HG03354 (cell line): ENCODE results near the gene TNC.
"Not testable (repeated sequence)": the region's sequence is repeated elsewhere in the genome, so short reads cannot be mapped to it uniquely, and the experiment has no call there.

Experiments
- ATAC-seq: cut with Tn5 transposase; IDR thresholded peaks from one replicate; pipeline ENCODE4 v1.9.1; 2021; ENCODE audit warnings: mild to moderate bottlenecking; ENCODE audit not compliant: unreplicated experiment, poor library complexity, severe bottlenecking

TNC gene

GRCh38 chr9:115135821-115136778 is 18.1 kb upstream of the TNC start:
- ATAC-seq, result no peak

DNA sequence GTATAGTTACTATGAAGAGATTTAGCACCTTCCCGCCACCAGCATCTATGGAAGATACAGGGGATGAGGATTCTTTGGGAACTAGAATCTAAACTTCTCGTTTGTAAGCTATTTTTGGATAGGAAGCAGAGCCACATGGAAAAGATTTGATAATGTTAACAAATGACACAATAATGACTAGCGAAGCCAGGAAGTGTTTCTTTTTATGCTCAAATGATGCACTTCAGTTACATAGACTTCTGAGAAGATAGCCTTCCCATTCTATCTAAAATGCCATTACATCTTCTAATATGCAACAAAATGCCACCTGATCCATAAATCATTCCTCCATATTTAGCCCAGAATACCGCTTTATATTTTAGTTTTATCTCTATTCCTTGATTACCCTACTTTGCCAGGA is 17.0 kb upstream of the TNC start:
- ATAC-seq, result no peak

GRCh38 chr9:115133649-115134048 is 15.7 kb upstream of the TNC start:
- no peak for ATAC-seq

DNA sequence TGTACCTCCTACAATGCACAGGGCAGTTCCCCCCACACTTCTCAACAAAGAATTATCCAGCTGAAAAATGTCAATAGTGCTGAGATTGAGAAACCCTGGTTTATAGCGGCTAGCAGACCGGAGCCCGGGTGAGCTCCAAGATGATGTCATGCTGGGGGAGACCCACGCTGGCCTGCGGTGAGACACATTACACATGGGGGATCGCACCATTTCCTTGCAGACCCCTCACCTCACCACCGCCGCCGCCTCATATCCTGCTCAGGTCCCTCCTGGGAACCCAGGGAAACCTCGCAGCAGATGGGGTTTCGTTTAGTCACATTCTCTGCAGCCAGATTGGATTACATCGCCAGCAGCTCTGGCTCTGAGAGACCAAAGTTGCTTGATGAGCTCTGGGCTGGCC is 14.7 kb upstream of the TNC start:
- no peak for ATAC-seq

DNA sequence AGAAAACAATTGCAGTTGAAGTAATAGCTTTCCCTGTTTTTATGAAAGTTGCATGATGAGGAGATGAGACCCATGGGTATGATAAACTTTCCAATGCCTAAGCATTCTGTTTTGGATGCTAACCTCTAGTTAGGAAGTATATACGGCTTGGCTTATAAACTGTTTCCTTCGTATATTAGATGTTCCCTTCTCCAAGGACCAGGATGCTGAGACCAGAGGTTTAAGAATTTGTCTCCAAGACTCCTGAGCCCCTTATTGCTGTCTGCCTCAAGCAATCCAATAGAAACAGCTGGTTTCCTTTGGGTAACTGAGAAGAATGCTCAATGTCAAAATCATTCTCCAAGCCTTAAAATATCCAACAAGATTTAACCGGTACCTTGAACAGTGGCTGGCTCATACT is 12.2 kb upstream of the TNC start:
- ATAC-seq, result no peak

DNA sequence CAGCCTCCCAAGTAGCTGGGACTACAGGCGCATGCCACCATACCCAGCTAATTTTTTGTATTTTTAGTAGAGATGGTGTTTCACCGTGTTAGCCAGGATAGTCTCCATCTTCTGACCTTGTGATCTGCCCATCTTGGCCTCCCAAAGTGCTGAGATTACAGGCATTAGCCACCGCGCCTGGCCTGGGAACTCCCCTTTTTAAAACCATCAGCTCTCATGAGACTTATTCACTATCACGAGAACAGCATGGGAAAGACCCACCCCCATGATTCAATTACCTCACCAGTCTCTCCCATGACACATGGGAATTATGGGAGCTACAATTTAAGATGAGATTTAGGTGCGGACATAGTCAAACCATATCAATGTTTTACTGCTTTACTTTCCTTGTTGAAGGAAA is 10.8 kb upstream of the TNC start:
- not testable (repeated sequence) for ATAC-seq

GRCh38 chr9:115127191-115127817 is 9.3 kb upstream of the TNC start:
- no peak for ATAC-seq

GRCh38 chr9:115126404-115126803 is 8.4 kb upstream of the TNC start:
- ATAC-seq, result no peak

GRCh38 chr9:115122937-115123336 is 5.0 kb upstream of the TNC start:
- no peak for ATAC-seq

GRCh38 chr9:115121181-115121580 is 3.2 kb upstream of the TNC start:
- ATAC-seq, result no peak

GRCh38 chr9:115118879-115119218 is 892 bp upstream of the TNC start:
- no peak for ATAC-seq

DNA sequence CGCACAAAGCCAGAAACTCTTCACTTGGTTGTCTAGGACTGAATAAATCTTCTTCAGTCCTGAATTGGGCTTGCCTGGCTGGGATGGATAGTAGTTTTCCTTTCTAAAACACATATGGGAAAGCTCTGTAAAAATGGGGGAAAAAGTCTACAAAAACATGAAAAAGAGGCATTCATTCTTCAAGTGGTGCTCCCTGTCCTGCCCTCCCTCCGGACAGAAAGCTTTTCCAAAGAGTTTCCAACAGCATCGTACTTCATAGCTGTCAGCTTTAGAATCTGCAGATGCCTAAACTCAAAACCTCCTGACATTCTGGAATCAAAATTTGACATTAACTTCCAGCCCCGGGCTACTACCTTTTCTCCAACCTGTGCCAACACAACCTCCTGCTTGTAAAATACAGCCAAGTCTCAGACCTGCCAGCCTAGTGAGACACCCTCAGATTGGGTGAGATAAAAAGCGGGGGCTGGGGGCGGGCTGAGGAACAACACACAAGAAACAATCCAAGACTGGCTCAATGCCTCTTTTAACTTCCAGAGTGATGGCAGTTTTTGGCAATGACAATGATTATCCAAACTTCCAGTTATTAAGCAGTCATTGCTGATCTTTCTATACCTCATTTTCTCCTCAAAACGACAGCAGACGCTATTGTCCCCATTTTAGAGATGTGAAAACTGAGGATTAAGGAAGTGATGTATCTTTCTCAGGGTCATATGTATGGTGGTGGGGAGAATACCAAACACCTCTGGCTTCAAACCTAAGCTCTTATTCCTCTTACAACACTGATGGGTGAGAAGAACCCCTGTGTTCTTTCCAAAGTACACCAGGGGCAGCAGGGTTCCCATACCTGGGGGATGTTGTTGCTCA is 1.3 kb downstream of the TNC start:
- no peak for ATAC-seq

DNA sequence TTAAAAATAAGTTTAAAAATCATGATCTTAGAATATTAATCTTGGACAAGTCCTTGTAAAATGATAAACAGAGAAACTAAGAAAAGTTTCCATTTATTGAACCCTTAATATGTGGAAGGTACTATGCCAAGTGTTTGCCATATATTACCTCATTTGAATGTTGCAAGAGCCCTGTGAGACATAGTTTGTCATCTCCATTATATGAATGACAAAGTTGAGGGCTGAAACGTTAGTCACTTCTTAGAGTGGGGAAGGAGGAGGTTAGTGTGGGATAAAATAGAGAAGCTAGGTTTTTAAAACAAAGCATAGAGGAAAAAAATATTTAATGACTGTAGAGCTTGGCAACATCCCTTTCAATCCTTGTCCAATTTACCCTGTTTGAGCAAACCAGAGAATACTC is 2.0 kb downstream of the TNC start:
- ATAC-seq, result no peak

DNA sequence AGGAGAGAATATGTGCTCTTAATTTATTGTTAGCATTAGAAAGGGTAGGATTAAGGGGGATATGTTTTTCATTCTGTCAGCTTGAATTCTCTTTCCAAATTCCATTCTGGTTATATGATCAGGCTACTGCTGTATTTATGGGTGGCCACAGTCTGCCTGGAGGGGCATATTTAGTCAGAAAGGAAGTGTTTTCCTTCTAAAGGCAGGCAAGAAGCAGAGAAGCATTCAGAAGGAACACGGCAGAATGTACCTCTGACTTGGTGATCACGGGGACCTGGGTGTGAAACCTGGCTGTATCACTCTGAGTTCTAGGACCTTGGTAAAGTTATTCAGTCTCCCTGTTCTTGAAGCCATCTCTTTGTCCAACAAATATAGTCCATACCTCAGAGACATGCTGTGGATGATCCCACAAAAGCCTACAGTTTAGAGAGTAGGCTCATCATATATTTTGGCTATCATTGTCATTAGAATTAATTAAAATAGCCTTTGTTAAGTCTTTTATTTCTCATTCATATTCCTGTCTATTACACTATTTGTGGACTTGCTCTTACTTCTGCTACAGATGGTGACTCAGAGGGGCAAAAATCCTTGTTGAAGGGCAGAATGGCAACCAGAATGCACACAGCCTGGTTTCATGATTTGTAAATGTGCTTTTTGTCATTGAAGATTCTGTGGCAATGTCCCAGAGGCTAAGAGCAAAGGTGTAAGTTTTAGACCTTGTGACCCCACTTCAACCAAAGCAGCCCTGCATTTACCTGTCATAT is 2.7 kb downstream of the TNC start:
- ATAC-seq, result no peak

DNA sequence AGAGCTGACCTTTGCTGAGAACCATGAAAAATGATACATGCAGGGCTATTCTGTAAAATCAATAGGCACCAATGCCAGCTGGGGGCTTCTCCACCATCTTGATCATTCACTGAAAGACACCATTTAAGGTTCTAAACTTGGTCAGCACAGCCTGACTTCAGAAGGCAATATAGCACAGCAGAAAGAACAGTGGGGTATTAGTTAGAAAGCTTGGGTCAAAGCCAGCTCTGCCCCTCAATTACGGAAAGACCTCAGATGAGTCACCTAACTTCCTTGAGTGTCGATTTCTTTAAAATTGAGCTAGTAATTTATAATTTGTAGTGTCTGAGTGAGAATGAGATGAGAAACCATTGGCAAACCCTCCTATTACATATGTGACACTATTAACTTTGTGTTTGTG is 3.4 kb downstream of the TNC start:
- ATAC-seq, result no peak

DNA sequence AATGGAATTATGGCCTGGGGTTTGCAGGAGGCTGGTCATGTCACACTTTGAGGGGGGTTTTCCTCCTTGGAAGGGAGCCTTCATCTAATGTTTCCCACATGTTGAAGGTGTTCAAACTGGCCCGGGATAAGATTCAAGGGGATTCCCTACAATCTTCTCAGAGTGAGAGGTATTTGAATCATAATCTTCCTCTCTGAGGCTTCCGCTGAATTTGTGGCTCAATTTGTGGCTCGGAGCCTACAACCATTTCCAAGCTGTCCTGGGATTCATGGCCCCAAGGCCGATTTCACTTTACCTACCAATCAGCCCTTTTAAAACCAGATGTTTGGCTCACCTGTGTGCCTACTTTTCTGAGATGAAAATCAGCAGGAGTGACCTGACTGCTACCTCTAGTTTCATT is 3.9 kb downstream of the TNC start:
- ATAC-seq, result no peak

DNA sequence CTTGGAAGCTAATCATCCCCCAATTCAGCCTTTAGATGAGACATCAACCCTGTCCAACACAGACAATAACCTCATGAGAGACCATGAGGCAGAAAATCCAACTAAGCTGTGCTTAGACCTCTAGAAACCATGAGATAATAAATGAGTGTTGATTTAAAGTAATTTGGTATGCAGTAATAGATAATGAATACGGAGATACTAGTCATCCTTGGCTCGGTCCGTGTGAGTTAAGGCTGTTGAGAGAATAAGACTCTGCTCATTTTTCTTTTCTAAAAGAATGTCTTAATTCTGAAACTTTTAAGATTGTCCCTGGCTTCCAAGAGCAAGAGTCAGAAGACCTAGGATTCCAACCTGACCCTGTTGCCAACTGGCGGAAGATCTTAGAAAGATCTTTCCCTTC is 6.1 kb downstream of the TNC start:
- no peak for ATAC-seq

DNA sequence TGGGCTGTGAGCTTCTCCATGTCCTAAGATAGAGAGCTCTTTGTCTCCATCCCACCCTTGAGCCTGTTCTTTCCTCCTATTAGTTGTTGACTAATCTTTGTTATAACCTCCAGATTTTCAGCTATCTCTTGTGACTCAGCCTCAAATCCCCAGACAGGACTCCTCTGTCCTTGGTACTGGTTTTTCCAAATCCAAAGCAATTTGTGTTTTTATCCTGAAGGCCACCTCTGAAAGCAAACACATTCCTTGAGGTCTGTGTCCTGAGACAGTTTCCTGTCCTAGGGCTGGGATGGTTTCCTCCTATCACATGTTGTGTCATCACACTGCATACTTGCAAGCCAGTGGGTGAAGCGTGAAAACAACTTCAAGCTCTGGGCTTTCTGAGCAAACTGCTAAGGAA is 8.5 kb downstream of the TNC start:
- no peak for ATAC-seq

DNA sequence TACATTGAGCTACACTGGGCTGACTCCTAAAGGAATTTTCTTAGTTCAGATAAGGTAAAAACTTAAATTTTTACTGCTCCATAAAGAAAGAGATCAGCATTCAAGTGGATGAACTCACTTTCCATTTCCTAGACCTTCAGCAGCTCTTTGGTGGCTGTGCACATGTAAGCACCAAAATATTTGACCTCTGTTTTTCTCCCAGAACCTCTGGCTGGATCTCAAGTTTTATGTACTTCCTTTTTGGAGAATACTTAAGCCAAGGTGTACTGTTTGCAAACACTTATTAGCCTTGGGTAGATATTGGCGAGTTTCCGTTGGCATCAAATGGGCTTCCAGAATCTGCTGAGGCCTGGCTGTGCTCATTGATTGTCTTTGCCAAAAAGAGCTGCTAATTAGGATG is 10.3 kb downstream of the TNC start:
- no peak for ATAC-seq

DNA sequence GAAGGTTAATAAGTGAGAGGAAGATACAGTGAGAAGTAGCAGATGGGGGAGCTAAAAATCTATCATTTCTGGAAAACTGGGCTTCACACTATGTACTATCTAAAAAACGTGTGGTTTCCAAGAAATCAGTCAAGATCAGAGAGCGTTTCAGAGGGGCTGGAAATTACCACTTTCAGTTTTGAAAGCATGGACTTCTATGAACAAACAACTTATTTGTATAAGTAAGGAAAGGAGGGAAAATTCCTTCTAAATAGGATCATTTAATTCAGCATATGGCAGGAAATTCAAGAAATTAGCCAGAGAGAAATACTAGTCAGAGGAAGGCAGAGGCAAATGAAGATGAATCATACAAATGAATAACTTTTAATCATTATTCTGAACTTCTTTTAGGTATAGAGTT is 11.3 kb downstream of the TNC start:
- no peak for ATAC-seq
